Glutamatergic neuron (in vitro differentiated cells): Measurements from ENCODE around the gene ISM1. TPM values are rescaled to one million over a fixed set of nuclear protein-coding genes. Genes with fewer than 3 reads are reported as not detected.

Experiments used
- DNase-seq: peaks from one replicate; pipeline ENCODE4 v3.0.0; 2022
- H3K27ac Mint-ChIP-seq: one replicate; pipeline ENCODE4 v1.8.0; 2020; ENCODE audit warnings: mild to moderate bottlenecking, mixed read lengths, inconsistent platforms; ENCODE audit not compliant: unreplicated experiment
- H3K27me3 Mint-ChIP-seq: one replicate; pipeline ENCODE4 v1.8.0; 2020; ENCODE audit warnings: mild to moderate bottlenecking, moderate library complexity, mixed read lengths, inconsistent platforms; ENCODE audit not compliant: unreplicated experiment
- H3K36me3 Mint-ChIP-seq: one replicate; pipeline ENCODE4 v1.8.0; 2020; ENCODE audit warnings: mild to moderate bottlenecking, mixed read lengths, inconsistent platforms; ENCODE audit not compliant: unreplicated experiment
- H3K4me1 Mint-ChIP-seq: one replicate; pipeline ENCODE4 v1.8.0; 2020; ENCODE audit warnings: mild to moderate bottlenecking, low read depth, mixed read lengths, inconsistent platforms; ENCODE audit not compliant: unreplicated experiment
- H3K4me3 Mint-ChIP-seq: one replicate; pipeline ENCODE4 v1.8.0; 2020; ENCODE audit warnings: mild to moderate bottlenecking, mixed read lengths, inconsistent platforms; ENCODE audit not compliant: unreplicated experiment
- H3K9me3 Mint-ChIP-seq: one replicate; pipeline ENCODE4 v1.8.0; 2020; ENCODE audit warnings: mild to moderate bottlenecking, moderate library complexity, mixed read lengths, inconsistent platforms; ENCODE audit not compliant: unreplicated experiment
- total RNA-seq: library from RNA; stranded (reverse); fragmentation: NEBNext Ultra II Directional; extraction: Animal tissue kit (Norgen Biotek cat#: 25700); gene quantifications from one replicate; pipeline ENCODE4 v1.2.1, GENCODE V29; 2021; ENCODE audit not compliant: unreplicated experiment
- TF ChIP-seq, protein P1 (sequence below): fragments of 200-600 bp; sonication (generic); IDR thresholded peaks from one replicate; pipeline ENCODE4 v1.5.0; 2021; ENCODE audit not compliant: partially characterized antibody, unreplicated experiment

ISM1 gene
- total RNA-seq, 1 donor from 2014 or later, result 0.32 TPM

DNA sequence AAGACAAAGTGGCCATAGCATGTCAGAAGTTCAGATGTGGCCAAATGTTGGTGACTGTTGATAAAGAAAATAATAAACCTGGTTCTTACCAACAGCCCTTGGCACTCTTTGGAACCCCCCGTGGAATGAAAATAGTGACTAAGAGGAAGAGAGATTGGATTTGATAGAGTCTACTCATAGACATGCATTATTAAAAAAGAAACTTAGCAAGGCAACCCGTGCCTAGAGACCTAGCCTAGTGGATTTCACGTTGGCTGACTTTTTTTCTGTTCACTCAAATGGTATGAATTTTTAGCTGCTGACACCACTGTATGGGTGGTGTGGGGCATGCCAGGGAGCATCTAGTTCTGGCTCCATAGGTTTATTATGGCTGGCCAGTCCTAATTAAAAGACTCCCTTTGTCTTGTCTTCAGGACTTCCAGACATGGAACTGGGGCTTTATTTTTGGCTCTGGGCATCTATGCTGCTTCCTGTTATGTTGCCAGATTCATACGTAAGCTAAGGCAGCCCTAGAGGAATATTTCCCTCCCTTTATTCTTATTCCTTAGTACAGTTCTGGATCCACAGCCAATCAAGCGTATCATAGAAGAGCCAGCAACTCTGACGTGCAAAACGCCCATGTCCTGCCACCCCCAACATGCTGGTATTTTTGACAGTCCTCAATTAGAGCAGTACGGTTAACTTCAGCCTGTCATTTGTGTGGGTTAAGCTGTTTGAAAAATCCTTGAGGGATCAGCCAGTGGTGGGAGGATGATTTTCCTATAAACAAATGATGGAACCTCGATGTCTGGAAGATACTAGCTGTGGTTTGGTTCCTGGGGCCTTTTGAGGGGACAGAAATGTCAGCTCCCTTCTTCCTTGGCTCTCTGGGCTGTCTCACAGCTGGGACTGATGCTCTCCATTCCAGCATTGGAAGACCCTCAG is 127.5 kb downstream of the ISM1 start:
- H3K27me3 Mint-ChIP-seq, result peaks cover 2% of the 10 kb centered on the region
- no peak for DNase-seq
- H3K4me1 Mint-ChIP-seq, result no peaks in the 10 kb centered on the region
- no peak overlapping the region for H3K27ac Mint-ChIP-seq
- no peak overlapping the region for H3K4me3 Mint-ChIP-seq
- no peaks in the 10 kb centered on the region for H3K9me3 Mint-ChIP-seq
- no peaks in the 10 kb centered on the region for H3K36me3 Mint-ChIP-seq
- TF ChIP-seq, protein P1, sequence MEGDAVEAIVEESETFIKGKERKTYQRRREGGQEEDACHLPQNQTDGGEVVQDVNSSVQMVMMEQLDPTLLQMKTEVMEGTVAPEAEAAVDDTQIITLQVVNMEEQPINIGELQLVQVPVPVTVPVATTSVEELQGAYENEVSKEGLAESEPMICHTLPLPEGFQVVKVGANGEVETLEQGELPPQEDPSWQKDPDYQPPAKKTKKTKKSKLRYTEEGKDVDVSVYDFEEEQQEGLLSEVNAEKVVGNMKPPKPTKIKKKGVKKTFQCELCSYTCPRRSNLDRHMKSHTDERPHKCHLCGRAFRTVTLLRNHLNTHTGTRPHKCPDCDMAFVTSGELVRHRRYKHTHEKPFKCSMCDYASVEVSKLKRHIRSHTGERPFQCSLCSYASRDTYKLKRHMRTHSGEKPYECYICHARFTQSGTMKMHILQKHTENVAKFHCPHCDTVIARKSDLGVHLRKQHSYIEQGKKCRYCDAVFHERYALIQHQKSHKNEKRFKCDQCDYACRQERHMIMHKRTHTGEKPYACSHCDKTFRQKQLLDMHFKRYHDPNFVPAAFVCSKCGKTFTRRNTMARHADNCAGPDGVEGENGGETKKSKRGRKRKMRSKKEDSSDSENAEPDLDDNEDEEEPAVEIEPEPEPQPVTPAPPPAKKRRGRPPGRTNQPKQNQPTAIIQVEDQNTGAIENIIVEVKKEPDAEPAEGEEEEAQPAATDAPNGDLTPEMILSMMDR, result no peak

DNA sequence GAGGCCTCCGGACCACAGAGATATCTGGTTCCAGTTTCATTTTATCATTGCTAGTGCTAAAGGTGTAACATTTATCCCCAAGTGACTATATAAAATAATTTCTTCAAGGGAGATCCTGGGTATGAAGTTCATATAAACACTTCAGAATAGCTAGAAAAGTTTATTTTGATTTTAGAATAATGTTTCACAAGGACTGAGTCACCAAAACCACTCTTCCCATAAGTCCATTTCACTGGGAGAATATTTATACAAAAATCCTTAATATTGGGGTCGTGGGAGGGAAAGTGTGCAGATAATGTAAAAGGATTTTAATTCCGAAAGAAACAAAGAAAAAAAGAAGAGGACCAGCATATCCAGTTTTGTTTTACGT is 128.1 kb downstream of the ISM1 start:
- no peak overlapping the region for H3K27ac Mint-ChIP-seq
- no peak for DNase-seq
- TF ChIP-seq, protein P1, result no peak

More for the DNA sequence above, 128.1 kb downstream of the ISM1 start:
- no peaks in the 10 kb centered on the region for H3K36me3 Mint-ChIP-seq
- no peaks in the 10 kb centered on the region for H3K9me3 Mint-ChIP-seq
- peaks cover 2% of the 10 kb centered on the region for H3K27me3 Mint-ChIP-seq
- H3K4me3 Mint-ChIP-seq, result no peak overlapping the region
- no peaks in the 10 kb centered on the region for H3K4me1 Mint-ChIP-seq

Other genes starting within 250 kb of the ISM1 start
- gene SPTLC3, start 212.3 kb upstream of the ISM1 start, total RNA-seq, result not detected